HEK293 (cell line): ENCODE measurements around the gene NANOS3.
A peak's percentile ranks its signal among the peaks of the same experiment; 100 is the strongest.

Experiments
- CTCF ChIA-PET: fragments of 350-600 bp; formaldehyde crosslinking; extraction: SDS; loops from one replicate; lab custom pipeline; 2021; ENCODE audit warnings: antibody characterized with exemption; lab: Yijun Ruan, JAX
- POLR2A ChIA-PET: fragments of 300-600 bp; formaldehyde crosslinking; extraction: SDS; loops from one replicate; lab custom pipeline; 2020; ENCODE audit warnings: antibody characterized with exemption, inconsistent platforms; lab: Yijun Ruan, JAX
- H3K27ac ChIP-seq: fragments of 200-500 bp; sonication (Bioruptor generic); 2 replicates; pipeline ENCODE4 v1.5.1; 2014; ENCODE audit warnings: low read depth, low read length, control low read depth, inconsistent platforms; ENCODE audit errors: extremely low read depth
- H3K36me3 ChIP-seq, 2 experiments: fragments of 200-500 bp in 1 of 2; sonication (Bioruptor generic) in 1 of 2; 1 replicate in 1 of 2; 2 replicates in 1 of 2; pipeline ENCODE4 v1.5.1; 2014 to 2017; ENCODE audit warnings: inconsistent platforms in 2 of 2, low read length in 2 of 2; ENCODE audit not compliant: control insufficient read depth in 2 of 2, insufficient read depth in 1 of 2
- H3K4me1 ChIP-seq: fragments of 200-500 bp; sonication (Bioruptor generic); 2 replicates; pipeline ENCODE4 v1.5.1; 2014; ENCODE audit warnings: mild to moderate bottlenecking, low read length, inconsistent platforms; ENCODE audit not compliant: control insufficient read depth, insufficient read depth
- H3K4me3 ChIP-seq: 2 replicates; pipeline ENCODE4 v1.5.1; 2011; ENCODE audit warnings: low read depth, mild to moderate bottlenecking, control low read depth, low read length, moderate library complexity
- H3K9me3 ChIP-seq: fragments of 200-500 bp; sonication (Bioruptor generic); 2 replicates; pipeline ENCODE4 v1.5.1; 2014; ENCODE audit warnings: low read depth, low read length, inconsistent platforms; ENCODE audit not compliant: control insufficient read depth, insufficient read depth
- EGR2 ChIP-seq: fragments of 450-650 bp; formaldehyde crosslinking; IDR thresholded peaks from 2 replicates; pipeline ENCODE4 v1.5.1; 2016; ENCODE audit warnings: low read depth, missing biosample characterization, missing genetic modification characterization
- IKZF3 ChIP-seq: fragments of 450-650 bp; IDR thresholded peaks from 2 replicates; pipeline ENCODE4 v1.5.0; 2018; ENCODE audit warnings: missing biosample characterization, mild to moderate bottlenecking, missing genetic modification characterization, moderate library complexity
- KLF1 ChIP-seq: fragments of 450-650 bp; formaldehyde crosslinking; IDR thresholded peaks from 2 replicates; pipeline ENCODE4 v1.5.1; 2016; ENCODE audit warnings: missing biosample characterization, missing genetic modification characterization
- KLF17 ChIP-seq: fragments of 450-650 bp; formaldehyde crosslinking; IDR thresholded peaks from 2 replicates; pipeline ENCODE4 v1.5.1; 2016; ENCODE audit warnings: missing biosample characterization, missing genetic modification characterization
- MYNN ChIP-seq: fragments of 450-650 bp; formaldehyde crosslinking; IDR thresholded peaks from 2 replicates; pipeline ENCODE4 v1.5.1; 2016; ENCODE audit warnings: missing biosample characterization, missing genetic modification characterization, borderline replicate concordance
- OVOL3 ChIP-seq: fragments of 450-650 bp; formaldehyde crosslinking; IDR thresholded peaks from 2 replicates; pipeline ENCODE4 v1.5.1; 2016; ENCODE audit warnings: missing biosample characterization, missing genetic modification characterization
- ZBTB10 ChIP-seq: fragments of 450-650 bp; formaldehyde crosslinking; IDR thresholded peaks from 2 replicates; pipeline ENCODE4 v1.5.1; 2016; ENCODE audit warnings: missing biosample characterization, missing genetic modification characterization
- ZFHX2 ChIP-seq: fragments of 450-650 bp; formaldehyde crosslinking; conservative IDR thresholded peaks from 2 replicates; pipeline ENCODE4 v1.5.1; 2016; ENCODE audit warnings: missing biosample characterization, missing genetic modification characterization
- ZIC2 ChIP-seq: fragments of 450-650 bp; formaldehyde crosslinking; IDR thresholded peaks from 2 replicates; pipeline ENCODE4 v1.5.1; 2016; ENCODE audit warnings: missing biosample characterization, missing genetic modification characterization
- ZNF174 ChIP-seq: fragments of 450-650 bp; formaldehyde crosslinking; IDR thresholded peaks from 2 replicates; pipeline ENCODE4 v1.5.0; 2017; ENCODE audit warnings: missing biosample characterization, mild to moderate bottlenecking, missing genetic modification characterization
- ZNF280D ChIP-seq: fragments of 450-650 bp; formaldehyde crosslinking; IDR thresholded peaks from 2 replicates; pipeline ENCODE4 v1.5.1; 2016; ENCODE audit warnings: missing biosample characterization, missing genetic modification characterization
- ZNF341 ChIP-seq: fragments of 450-650 bp; formaldehyde crosslinking; IDR thresholded peaks from 2 replicates; pipeline ENCODE4; 2016; ENCODE audit warnings: low read depth, missing biosample characterization, missing genetic modification characterization
- ZNF416 ChIP-seq: fragments of 450-650 bp; formaldehyde crosslinking; IDR thresholded peaks from 2 replicates; pipeline ENCODE4 v1.5.1; 2016; ENCODE audit warnings: missing biosample characterization, missing genetic modification characterization
- ZNF501 ChIP-seq: fragments of 450-650 bp; formaldehyde crosslinking; IDR thresholded peaks from 2 replicates; pipeline ENCODE4 v1.5.1; 2016; ENCODE audit warnings: missing biosample characterization, missing genetic modification characterization
- ZNF549 ChIP-seq: fragments of 450-650 bp; IDR thresholded peaks from 2 replicates; pipeline ENCODE4 v1.5.1; 2018; ENCODE audit warnings: missing biosample characterization, missing genetic modification characterization, mild to moderate bottlenecking, inconsistent platforms, moderate library complexity
- ZNF596 ChIP-seq: fragments of 450-650 bp; IDR thresholded peaks from 2 replicates; pipeline ENCODE4 v1.5.0; 2018; ENCODE audit warnings: missing biosample characterization, mild to moderate bottlenecking, missing genetic modification characterization, moderate library complexity
- ZNF624 ChIP-seq: fragments of 450-650 bp; formaldehyde crosslinking; IDR thresholded peaks from 2 replicates; pipeline ENCODE4 v1.5.1; 2017; ENCODE audit warnings: missing biosample characterization, missing genetic modification characterization
- ZNF664 ChIP-seq: fragments of 450-650 bp; formaldehyde crosslinking; IDR thresholded peaks from 2 replicates; pipeline ENCODE4 v1.5.1; 2016; ENCODE audit warnings: missing biosample characterization, missing genetic modification characterization
- TF ChIP-seq, protein P1 (sequence below): fragments of 450-650 bp; formaldehyde crosslinking; IDR thresholded peaks from 2 replicates; pipeline ENCODE4 v1.5.1; 2017; ENCODE audit warnings: missing biosample characterization, missing genetic modification characterization

NANOS3 gene

GRCh38 chr19:13884726-13885591 is 8.0 kb downstream of the NANOS3 start:
- Histone ChIP-seq H3K27ac (no peak overlapping the region), H3K4me3 (no peak overlapping the region), H3K4me1 (0 out of 2 replicates have a peak, but pooled peaks cover 2% of the 10 kb centered on the region), H3K9me3 (no peaks in the 10 kb centered on the region), H3K36me3 (no peaks in the 10 kb centered on the region)
- POLR2A ChIA-PET = interaction anchor here (0.6 kb wide), 1 partner anchor 396 kb away, joined by 7 read pairs; no protein-coding TSS in a partner anchor
- no peak for TF ChIP-seq IKZF3 (tag by site-specific recombination)
- TF ChIP-seq ZNF596 = no peak
- TF ChIP-seq KLF17 (tag by site-specific recombination) = peak; percentile 43; the same call in 1 of the 2 replicates
- no peak for TF ChIP-seq ZNF549 (tag by site-specific recombination)
- TF ChIP-seq ZNF341 (tag by site-specific recombination) = peak; percentile 69
- TF ChIP-seq ZNF416 (tag by site-specific recombination) = no peak
- peak; percentile 80 for TF ChIP-seq KLF1 (tag by site-specific recombination)
- no peak for TF ChIP-seq OVOL3 (tag by site-specific recombination)
- no peak for TF ChIP-seq ZBTB10 (tag by site-specific recombination)
- TF ChIP-seq ZFHX2 (tag by site-specific recombination) = peak; percentile 92
- TF ChIP-seq, protein P1, sequence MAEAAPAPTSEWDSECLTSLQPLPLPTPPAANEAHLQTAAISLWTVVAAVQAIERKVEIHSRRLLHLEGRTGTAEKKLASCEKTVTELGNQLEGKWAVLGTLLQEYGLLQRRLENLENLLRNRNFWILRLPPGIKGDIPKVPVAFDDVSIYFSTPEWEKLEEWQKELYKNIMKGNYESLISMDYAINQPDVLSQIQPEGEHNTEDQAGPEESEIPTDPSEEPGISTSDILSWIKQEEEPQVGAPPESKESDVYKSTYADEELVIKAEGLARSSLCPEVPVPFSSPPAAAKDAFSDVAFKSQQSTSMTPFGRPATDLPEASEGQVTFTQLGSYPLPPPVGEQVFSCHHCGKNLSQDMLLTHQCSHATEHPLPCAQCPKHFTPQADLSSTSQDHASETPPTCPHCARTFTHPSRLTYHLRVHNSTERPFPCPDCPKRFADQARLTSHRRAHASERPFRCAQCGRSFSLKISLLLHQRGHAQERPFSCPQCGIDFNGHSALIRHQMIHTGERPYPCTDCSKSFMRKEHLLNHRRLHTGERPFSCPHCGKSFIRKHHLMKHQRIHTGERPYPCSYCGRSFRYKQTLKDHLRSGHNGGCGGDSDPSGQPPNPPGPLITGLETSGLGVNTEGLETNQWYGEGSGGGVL (tag by site-specific recombination) = no peak
- TF ChIP-seq ZNF501 = no peak
- no peak for TF ChIP-seq ZNF664 (tag by site-specific recombination)
- TF ChIP-seq ZNF624 (tag by site-specific recombination) = no peak
- TF ChIP-seq MYNN (tag by site-specific recombination) = no peak
- TF ChIP-seq ZNF280D = no peak
- TF ChIP-seq ZIC2 = peak; percentile 82
- TF ChIP-seq ZNF174 (tag by site-specific recombination) = no peak
- TF ChIP-seq EGR2 = peak; percentile 91
- CTCF ChIA-PET = interaction anchor here (0.6 to 1.6 kb wide), 5 partner anchors 10 to 218 kb away, joined by 3 to 5 read pairs (median 3); no protein-coding TSS in a partner anchor
